Measurements from ENCODE around the gene IKZF4. TPM values are rescaled to one million over a fixed set of nuclear protein-coding genes. Genes with fewer than 3 reads are reported as not detected.

The IKZF4 gene
- total and polyA plus RNA-seq, 7 donors: 1.6 to 8.2 (median 5.9) TPM

DNA sequence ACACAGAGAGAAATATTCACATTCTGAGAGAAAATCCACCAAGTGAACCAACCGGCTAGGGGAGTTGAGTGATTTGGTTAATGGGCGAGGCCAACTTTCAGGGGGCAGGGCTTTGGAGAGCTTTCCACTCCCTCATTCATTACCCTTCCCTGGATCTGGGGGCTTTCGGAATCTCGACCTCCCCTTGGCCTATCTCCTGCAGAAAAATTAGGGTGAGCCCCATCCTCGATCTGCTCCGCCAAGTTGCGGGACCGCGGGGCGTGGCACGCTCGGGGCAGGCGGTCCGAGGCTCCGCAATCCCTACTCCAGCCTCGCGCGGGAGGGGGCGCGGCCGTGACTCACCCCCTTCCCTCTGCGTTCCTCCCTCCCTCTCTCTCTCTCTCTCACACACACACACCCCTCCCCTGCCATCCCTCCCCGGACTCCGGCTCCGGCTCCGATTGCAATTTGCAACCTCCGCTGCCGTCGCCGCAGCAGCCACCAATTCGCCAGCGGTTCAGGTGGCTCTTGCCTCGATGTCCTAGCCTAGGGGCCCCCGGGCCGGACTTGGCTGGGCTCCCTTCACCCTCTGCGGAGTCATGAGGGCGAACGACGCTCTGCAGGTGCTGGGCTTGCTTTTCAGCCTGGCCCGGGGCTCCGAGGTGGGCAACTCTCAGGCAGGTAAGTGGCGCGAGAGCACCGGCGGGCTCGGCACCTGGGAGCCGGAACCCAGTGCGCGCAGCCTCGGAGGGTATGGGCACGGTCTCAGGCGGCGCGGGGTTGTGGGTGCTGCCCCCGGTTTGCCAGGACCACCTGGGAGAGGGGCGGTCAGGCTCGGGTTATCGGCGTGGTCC is 59.1 kb downstream of the IKZF4 start, which contains the start of gene ERBB3:
ERBB3 (plus strand) TSS at position 443 of the 833 bp plus-strand sequence; CDS start at position 579, 136 bp downstream.
- Histone ChIP-seq H3K9me3 (no peaks in the 10 kb centered on the region), H3K27ac (peak within 1 kb of the TSS; percentile 71), H3K36me3 (ENCODE audit: insufficient read depth in 1 of 2, low read depth in 1 of 2) (no peaks in the 10 kb centered on the region), H3K27me3 (ENCODE audit: insufficient read depth in 3 of 3, low read length in 2 of 3) (peaks cover 0 to 9% (median 8%) of the 10 kb centered on the region in 3 donors), H3K4me1 (peaks cover 3% of the 10 kb centered on the region), H3K4me3 (peak within 1 kb of the TSS; percentile 72)
- intact Hi-C loops (cut with DNase I): no loop called here
- TF ChIP-seq, protein P1, sequence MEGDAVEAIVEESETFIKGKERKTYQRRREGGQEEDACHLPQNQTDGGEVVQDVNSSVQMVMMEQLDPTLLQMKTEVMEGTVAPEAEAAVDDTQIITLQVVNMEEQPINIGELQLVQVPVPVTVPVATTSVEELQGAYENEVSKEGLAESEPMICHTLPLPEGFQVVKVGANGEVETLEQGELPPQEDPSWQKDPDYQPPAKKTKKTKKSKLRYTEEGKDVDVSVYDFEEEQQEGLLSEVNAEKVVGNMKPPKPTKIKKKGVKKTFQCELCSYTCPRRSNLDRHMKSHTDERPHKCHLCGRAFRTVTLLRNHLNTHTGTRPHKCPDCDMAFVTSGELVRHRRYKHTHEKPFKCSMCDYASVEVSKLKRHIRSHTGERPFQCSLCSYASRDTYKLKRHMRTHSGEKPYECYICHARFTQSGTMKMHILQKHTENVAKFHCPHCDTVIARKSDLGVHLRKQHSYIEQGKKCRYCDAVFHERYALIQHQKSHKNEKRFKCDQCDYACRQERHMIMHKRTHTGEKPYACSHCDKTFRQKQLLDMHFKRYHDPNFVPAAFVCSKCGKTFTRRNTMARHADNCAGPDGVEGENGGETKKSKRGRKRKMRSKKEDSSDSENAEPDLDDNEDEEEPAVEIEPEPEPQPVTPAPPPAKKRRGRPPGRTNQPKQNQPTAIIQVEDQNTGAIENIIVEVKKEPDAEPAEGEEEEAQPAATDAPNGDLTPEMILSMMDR (IDR thresholded peaks at IDR 0.05): no peak
- ATAC-seq (peak; percentile 87 to 94 (median 92)), DNase-seq (peak; percentile 80 to 82)
- 2 to 3% (median 3%) methylated on average over 51 to 59 of the region's 59 CpGs for WGBS, 3 donors

DNA sequence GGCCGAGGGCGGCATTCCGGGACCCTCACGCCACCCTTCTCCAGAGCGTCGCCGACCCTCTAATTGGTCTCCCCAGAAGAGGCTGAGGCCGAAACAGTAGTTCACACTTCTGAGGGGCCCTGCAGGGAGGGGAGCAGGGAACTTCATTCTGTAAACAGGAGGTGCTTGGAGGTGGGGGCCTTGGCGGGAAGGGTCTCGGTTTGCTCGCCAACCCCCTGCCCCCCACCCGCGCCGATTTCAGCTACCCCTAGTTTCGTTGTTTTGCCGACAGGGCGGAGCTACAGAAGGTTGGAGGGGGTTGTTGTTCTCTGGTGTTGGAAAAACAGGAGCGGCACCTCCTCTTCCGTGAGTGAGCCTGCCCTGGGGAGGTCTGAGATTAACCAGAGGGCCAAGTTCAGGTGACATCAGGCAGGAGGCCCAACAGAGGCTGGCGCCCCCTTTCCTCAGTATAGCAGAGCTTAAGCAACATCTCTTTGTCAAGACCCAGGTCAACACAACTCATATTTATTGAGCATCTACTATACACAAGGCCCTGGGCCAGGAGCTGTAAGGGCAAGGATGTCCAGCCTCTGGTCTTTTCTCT is 59.8 kb downstream of the IKZF4 start:
- intact Hi-C loops (cut with DNase I): no loop called here

DNA sequence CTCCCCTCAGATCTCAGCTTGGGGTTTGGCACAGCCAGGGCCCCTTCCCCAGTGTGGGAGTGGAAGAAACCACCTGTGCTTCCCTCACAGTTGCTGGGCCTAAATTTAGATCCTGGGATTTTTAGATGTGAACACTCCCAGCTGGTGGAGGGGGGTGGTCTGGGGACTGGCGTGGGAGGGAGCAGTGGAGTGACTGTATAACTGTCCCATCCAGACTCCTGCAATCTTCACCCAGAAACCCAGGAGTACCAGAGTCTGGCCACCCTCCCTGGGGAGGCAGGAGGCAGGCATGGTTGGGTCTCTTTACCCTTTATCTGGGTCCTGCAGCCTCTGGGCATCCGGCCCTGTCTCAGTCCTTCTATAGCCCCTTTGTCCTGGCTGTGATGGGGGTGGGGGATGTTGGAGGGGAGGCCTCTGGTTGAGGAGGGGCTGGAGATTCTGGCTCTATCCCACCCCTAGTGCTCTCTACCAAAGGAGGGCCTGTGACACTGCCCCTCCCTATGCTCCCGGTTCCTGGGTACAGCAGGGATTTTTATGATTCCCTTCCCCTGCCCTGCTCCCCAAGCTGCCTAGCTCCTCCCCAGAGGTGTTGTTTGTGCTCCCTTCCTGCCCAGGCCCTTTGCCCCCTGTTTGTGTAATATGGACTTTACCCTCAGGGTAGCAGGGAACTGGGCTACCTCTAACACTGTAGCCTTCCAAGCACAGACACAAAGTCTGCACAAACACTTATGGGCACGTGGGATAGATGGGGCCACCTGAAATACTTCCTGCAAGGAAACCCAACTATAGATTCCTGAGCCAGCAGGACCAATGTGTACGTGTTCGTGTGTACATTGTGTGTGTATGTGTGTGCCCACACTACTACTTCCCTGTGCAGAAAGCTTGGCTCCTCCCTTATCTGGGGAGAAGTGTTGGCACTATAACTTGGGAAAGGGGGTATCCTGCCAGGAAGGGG is 60.8 kb downstream of the IKZF4 start:
- peak in 1 of 2 donors; percentile 34 for DNase-seq
- TF ChIP-seq, protein P1 (IDR thresholded peaks at IDR 0.05): no peak
- intact Hi-C loops (cut with DNase I): no loop called here
- H3K36me3 ChIP-seq (ENCODE audit: insufficient read depth in 1 of 2, low read depth in 1 of 2): no peaks in the 10 kb centered on the region
- 54 to 62% (median 54%) methylated on average over 6 of the region's 6 CpGs for WGBS, 3 donors
- H3K4me1 ChIP-seq: peaks cover 3% of the 10 kb centered on the region
- ATAC-seq: no peak
- H3K27ac ChIP-seq: no peak overlapping the region
- no peaks in the 10 kb centered on the region for H3K9me3 ChIP-seq
- H3K4me3 ChIP-seq: no peak overlapping the region
- H3K27me3 ChIP-seq (ENCODE audit: insufficient read depth in 3 of 3, low read length in 2 of 3): peaks cover 0 to 9% (median 8%) of the 10 kb centered on the region in 3 donors

More for the DNA sequence above, 59.8 kb downstream of the IKZF4 start:
- Histone ChIP-seq H3K9me3 (no peaks in the 10 kb centered on the region), H3K27ac (no peak overlapping the region), H3K4me1 (peaks cover 3% of the 10 kb centered on the region), H3K4me3 (peak overlapping the region; percentile 72), H3K36me3 (ENCODE audit: insufficient read depth in 1 of 2, low read depth in 1 of 2) (no peaks in the 10 kb centered on the region), H3K27me3 (ENCODE audit: insufficient read depth in 3 of 3, low read length in 2 of 3) (peaks cover 0 to 9% (median 8%) of the 10 kb centered on the region in 3 donors)
- TF ChIP-seq, protein P1 (IDR thresholded peaks at IDR 0.05): no peak
- no peak for ATAC-seq
- WGBS, 3 donors: 29 to 40% (median 38%) methylated on average over 20 of the region's 20 CpGs
- DNase-seq: peak in 1 of 2 donors; percentile 44

DNA sequence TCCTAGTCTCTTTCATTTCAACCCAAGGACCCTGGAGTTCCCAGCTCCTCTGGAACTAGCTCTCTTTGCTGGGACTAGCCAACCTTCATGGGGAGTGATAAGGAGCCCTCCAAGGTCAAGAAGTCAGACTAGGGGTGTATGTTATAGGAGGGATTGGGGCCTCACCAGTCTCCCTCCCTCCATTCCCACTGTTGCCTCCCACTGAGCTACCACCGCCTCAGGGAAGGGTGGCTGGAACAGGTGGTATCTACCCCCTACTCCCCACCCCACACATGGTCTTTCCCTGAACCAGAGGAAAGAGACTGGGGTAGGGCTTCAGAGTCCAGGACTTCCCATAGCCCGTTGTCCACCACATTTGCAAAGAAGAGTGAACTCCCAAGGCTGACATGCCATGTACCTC is 61.5 kb downstream of the IKZF4 start:
- Histone ChIP-seq H3K27me3 (ENCODE audit: insufficient read depth in 3 of 3, low read length in 2 of 3) (peaks cover 0 to 9% (median 8%) of the 10 kb centered on the region in 3 donors), H3K9me3 (no peaks in the 10 kb centered on the region), H3K36me3 (ENCODE audit: insufficient read depth in 1 of 2, low read depth in 1 of 2) (no peaks in the 10 kb centered on the region), H3K4me3 (no peak overlapping the region), H3K4me1 (peaks cover 3% of the 10 kb centered on the region), H3K27ac (no peak overlapping the region)
- peak in 1 of 2 donors; percentile 15 for DNase-seq
- intact Hi-C loops (cut with DNase I): no loop called here
- TF ChIP-seq, protein P1 (IDR thresholded peaks at IDR 0.05): no peak
- WGBS, 3 donors: 72 to 87% (median 81%) methylated on average over 2 of the region's 2 CpGs
- ATAC-seq: no peak
